LNCaP clone FGC (cell line): Measurements from ENCODE around the gene PRTN3.

ENCODE experiments used
- DNase-seq: peaks from one replicate; pipeline ENCODE4 v3.0.0-alpha.2; 2011; ENCODE audit warnings: low read depth
- H3K4me3 ChIP-seq: 2 replicates; pipeline ENCODE4 v1.5.1; 2011; ENCODE audit warnings: mild to moderate bottlenecking, low read depth, low read length, control low read depth
- TF ChIP-seq, protein P1 (sequence below): IDR thresholded peaks from 2 replicates; pipeline ENCODE4 v1.5.1; 2012; ENCODE audit warnings: mild to moderate bottlenecking; ENCODE audit not compliant: control insufficient read depth, insufficient read depth; ENCODE audit errors: extremely low read depth

The PRTN3 gene

GRCh38 chr19:867855-868457 is 27.2 kb downstream of the PRTN3 start:
- no peak for DNase-seq
- TF ChIP-seq, protein P1, sequence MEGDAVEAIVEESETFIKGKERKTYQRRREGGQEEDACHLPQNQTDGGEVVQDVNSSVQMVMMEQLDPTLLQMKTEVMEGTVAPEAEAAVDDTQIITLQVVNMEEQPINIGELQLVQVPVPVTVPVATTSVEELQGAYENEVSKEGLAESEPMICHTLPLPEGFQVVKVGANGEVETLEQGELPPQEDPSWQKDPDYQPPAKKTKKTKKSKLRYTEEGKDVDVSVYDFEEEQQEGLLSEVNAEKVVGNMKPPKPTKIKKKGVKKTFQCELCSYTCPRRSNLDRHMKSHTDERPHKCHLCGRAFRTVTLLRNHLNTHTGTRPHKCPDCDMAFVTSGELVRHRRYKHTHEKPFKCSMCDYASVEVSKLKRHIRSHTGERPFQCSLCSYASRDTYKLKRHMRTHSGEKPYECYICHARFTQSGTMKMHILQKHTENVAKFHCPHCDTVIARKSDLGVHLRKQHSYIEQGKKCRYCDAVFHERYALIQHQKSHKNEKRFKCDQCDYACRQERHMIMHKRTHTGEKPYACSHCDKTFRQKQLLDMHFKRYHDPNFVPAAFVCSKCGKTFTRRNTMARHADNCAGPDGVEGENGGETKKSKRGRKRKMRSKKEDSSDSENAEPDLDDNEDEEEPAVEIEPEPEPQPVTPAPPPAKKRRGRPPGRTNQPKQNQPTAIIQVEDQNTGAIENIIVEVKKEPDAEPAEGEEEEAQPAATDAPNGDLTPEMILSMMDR = no peak
- no peak overlapping the region for H3K4me3 ChIP-seq

- TF ChIP-seq, protein P1 = no peak
- no peak overlapping the region for H3K4me3 ChIP-seq
- DNase-seq = no peak
Observed at GRCh38 chr19:868458-869244, 27.9 kb downstream of the PRTN3 start.

- DNase-seq = no peak
- TF ChIP-seq, protein P1 = no peak
- no peak overlapping the region for H3K4me3 ChIP-seq
Observed at GRCh38 chr19:869245-870177, 28.7 kb downstream of the PRTN3 start.

DNA sequence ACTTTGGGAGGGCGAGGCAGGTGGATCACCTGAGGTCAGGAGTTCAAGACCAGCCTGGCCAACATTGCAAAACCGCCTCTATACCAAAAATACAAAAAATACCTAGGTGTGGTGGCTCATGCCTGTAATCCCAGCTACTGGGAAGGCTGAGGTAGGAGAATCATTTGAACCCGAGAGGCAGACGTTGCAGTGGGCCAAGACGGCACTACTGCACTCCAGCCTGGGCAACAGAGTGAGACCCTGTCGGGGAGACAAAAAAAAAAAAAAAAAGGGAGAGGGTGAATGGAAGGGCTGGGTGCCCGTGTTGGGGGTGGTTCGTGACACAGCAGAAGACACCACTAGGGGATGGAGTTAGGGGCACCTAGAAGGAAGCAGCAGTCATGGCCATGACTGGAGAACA is 29.5 kb downstream of the PRTN3 start:
- TF ChIP-seq, protein P1 = no peak
- DNase-seq = no peak
- no peak overlapping the region for H3K4me3 ChIP-seq

GRCh38 chr19:870963-871401 is 30.2 kb downstream of the PRTN3 start:
- H3K4me3 ChIP-seq = no peak overlapping the region
- no peak for DNase-seq

More at GRCh38 chr19:870963-871401, 30.2 kb downstream of the PRTN3 start:
- TF ChIP-seq, protein P1 = no peak
